SH-SY5Y (cell line): ENCODE results near the gene SAMD1.

Experiments
- GATA2 ChIP-seq: IDR thresholded peaks from 2 replicates; pipeline ENCODE4 v1.6.1; 2011; ENCODE audit warnings: mild to moderate bottlenecking, low read depth, low read length
- GATA3 ChIP-seq: IDR thresholded peaks from 2 replicates; pipeline ENCODE4 v1.6.1; 2011; ENCODE audit warnings: low read depth, mild to moderate bottlenecking, low read length, moderate library complexity

SAMD1 gene

DNA sequence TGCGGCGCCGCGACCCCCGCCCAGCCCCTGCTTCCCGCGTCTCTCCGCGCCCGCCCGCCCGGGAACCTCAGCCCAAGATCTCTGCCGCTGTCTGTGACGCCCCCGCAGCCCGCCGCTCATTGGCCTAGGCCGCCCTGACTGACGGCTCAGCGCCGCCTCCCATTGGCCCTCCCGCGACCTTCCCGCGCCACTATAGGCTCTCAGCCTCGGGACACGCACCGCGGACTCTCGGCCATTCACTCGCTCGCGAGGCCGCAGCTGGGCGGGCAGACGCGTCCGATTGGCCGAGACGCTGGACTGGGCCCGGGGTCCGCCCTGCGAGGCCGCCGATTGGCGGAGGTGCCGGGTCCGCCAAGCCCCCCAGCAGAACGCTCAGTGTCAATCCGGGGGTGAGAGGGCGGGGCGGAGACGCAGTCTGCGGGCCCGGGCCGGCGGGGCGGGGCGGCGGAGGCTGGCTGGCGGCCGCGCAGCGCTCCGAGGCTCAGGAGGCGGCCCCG is 27.2 kb upstream of the SAMD1 start, which contains the start of gene PRKACA:
PRKACA (minus strand) TSS at position 95 of the 497 bp plus-strand sequence. CDS start 215 bp downstream, outside the sequence.
- TF ChIP-seq GATA2 (no peak), GATA3 (no peak)

DNA sequence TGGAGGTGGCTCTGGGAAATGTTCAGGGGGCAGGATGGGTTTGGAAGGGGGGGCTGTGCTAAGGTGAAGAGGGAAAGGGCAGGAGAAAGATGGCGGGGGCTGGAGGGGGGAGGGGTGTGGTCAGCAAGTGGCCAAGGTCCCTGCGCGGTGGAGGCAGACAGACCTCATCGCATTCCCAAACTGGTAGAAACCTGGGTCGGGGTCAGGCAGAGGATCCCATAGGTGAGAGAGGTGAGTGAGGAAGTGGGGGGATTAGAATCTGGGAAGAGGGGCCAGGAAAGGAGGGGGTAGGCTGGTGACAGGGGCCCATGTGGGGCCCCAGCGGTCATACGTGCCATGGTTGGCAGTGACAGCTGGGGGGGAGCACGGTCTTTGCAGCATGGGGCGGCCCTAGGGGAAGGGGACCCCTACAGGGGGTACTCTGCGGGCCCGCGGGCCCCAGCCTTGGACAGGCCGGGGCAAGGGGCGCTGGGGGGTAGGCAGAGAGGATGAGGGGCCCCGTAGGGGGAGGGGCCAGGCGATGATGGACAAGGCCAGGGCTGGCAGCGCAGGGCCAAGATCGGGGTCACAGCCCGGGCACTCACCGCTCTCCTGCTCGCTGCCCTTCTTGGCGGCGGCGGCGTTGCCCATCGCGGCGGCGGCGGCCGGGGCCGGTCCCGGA is 26.5 kb upstream of the SAMD1 start:
- TF ChIP-seq GATA2 (no peak), GATA3 (no peak)

GRCh38 chr19:14116525-14116917 is 26.0 kb upstream of the SAMD1 start:
- TF ChIP-seq GATA3 (no peak), GATA2 (no peak)

DNA sequence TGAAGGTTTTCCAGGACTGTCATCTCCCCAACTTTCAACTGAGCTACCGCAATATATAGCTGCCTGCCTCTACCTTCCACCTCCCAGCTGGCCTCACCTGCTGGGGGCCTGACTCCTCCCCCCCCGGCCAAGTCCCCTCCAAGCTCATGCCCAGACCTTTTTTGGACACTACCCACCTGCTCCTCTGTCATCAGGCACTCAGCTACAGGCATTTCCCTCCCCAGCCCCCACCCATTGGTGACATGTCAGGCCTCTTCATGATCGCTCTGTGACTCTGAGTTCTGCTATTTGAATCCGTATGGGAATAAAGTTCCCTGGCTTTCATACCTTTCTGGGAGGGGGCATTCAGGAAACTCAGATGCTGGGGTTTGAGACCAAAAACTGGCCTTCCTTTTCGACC is 25.2 kb upstream of the SAMD1 start:
- TF ChIP-seq GATA3 (no peak), GATA2 (no peak)

GRCh38 chr19:14114854-14115253 is 24.3 kb upstream of the SAMD1 start:
- TF ChIP-seq GATA2 (no peak), GATA3 (no peak)

DNA sequence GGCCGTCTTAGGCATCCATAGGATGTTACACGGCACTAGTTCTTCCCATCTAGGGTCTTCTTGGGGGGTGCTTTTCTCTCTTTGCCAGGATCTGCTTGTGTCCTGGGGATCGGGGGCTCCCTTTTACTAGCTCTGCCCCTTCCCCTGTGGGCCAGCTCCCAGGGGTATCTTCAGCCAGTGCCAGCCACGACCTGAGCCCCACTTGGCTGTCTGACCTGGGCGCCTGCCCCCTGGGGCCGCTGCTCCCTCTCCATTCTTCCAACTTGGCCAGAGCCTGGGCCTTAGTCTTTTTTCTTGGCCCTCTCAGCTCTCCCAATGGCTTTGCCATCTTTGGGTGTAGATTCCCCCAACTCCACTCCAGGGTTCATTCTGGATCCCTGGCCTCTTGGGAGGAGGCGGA is 23.9 kb upstream of the SAMD1 start:
- no peak for TF ChIP-seq GATA3
- no peak for TF ChIP-seq GATA2

DNA sequence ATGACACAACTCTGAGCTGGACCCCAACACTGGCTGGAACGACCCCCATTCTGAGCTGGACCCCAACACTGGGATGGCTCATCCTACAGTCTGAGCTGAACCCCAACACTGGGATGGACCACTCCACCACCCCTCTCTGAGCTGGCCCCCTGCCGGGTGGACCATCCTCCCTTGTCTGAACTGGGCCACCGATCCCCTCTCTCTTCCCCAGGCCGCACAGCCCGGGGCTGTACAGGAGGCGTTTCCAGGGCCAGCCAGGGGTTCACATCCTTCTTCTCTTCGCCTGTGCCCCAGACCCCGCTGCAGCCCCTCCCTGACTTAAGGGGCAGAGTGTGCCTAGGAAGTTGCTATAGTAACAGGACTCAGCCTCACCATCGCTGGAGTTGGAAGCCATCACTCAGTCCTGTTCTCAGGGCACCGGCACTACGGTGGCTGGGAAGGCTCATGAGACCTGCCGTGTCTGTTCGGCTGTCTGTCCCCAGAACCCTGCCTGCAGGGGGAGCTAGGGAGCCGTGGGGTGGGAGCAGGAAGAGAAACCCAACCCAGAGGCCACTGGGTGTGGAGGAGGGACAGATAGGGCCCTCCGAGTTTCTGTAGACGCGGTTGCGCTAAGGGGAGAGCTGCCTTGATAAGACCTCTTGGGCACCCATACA is 23.3 kb upstream of the SAMD1 start:
- TF ChIP-seq GATA2 (no peak), GATA3 (no peak)

DNA sequence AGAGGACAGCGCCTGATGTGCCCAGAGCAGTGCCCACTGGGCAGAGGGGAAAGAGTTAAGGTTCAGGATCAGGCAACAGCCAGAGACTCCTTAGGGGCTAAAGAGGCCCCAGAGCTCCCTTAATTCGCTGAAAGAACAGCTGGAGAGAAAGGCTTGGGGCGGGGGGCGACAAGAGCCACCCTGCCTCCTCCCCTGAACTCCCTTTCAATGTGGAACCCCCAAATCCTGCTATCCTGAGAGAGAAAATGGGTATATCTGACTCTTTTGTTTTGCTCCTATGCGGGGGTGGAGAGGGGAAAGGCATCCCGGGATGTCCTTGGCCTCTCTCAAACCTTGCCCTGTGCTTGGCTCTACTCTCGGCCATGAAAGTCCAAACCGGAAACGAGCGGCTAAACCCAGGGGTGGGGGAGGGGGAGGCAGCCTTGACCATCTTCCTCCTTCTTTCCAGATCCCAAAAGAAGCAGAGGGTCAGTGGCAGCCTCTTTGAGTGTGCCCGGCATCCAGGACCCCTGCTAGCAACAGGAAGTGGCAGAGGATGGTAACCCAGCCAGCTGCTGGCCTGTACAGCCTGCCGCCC is 22.3 kb upstream of the SAMD1 start:
- TF ChIP-seq GATA2: no peak
- no peak for TF ChIP-seq GATA3

DNA sequence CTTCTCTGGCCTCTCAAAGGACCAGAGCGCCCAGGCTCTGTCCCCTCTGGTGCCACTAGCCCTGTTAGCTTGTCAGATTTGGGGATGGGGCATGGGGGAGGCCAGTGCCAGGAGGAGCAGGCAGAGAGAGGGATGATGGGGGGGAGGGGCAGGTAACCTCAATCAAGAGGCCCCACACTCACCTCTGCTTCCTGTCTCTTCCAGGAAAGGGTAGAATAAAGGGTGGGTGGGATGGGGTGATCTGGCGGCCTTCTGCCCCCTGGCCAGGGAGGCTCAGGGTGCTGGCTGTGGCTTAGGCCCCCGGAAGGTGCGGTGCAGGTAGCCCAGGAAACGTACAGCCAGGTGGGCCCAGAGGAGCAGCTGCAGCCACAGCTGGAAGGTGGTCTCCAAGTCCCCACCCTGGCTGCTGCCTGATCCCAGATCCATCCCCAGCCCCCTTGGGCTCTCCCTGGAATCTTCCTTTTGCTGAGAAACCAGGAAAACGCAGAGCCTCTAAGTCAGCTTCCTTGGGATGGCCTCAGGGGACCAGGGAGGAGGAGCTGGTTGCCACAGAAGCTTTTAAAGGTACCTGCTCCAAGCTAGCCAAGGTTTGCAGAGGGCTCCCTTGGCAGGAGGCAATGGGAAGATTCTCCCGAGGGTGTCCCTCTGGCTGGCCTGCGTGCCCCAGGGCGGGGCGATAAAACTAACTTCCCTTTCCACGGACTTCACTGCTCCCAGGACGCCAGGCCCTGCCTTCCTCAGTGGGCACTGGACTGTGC is 21.7 kb upstream of the SAMD1 start:
- TF ChIP-seq GATA3 (no peak), GATA2 (no peak)

DNA sequence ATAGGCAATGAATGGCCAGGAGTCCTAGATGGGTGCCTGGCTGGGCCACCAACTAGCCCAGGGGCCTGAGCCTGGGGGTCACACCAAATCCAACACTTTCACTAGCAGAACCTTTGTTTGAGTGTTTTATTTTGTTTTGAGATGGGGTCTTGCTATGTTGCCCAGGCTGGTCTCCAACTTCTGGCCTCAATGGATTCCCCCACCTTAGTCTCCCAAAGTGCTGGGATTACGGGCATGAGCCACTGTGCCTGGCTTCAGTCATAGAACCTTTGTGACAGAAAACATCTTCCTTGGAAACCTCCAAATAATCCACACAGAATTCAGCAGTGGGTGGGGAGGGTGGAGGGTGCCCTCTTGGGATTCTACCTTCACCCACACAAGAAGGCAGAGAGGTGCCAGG is 20.9 kb upstream of the SAMD1 start:
- TF ChIP-seq GATA3 (no peak), GATA2 (no peak)

GRCh38 chr19:14110650-14111049 is 20.1 kb upstream of the SAMD1 start:
- TF ChIP-seq GATA2 (no peak), GATA3 (no peak)

DNA sequence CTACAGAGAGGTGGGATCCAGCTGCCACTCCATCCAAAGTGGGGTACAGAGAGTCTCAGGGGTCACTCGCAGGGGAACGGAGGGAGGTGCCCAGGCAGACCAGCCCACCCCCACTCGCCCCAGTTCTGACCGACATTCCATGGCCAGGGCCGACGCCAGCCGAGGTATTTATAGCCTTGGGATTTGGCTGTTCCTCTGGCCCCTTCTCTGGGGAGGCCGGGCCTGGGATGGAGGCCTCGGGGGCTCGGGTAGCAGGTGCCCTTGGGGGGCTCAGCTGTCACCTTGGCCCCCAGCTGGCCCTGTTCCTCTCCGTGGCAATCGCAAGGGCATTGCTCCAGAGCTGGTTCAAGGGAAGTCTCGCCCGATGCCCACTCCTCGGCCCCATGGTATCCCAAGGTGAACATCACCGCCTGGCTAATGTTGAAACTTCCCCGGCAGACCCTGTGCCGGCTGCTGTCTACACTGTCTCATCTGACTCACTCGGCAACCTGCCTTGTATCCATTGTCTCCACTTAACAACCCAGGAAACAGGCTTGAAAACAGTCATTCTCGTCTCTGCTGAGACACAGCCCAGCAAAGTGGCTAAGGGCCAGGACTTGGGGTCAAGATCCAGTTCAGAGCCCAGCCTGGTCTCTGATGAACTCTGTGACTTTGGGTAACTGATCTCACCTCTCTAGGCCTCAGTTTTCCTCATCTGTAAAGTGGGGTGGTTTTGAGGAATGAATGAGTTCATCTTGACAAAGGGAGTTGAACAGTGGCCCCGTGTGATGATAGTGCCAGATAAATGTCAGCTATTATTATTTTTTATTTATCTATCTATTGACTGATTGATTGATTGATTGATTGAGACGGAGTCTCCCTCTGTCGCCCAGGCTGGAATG is 17.3 kb upstream of the SAMD1 start:
- TF ChIP-seq GATA2 (no peak), GATA3 (no peak)

- TF ChIP-seq GATA3: no peak
- TF ChIP-seq GATA2: no peak
These were observed 16.3 kb upstream of the SAMD1 start for GRCh38 chr19:14106840-14107239.
